HG03066 (cell line): Measurements from ENCODE around the gene FAM8A1.

Source experiments
- ATAC-seq: cut with Tn5 transposase; IDR thresholded peaks from one replicate; pipeline ENCODE4 v1.9.1; 2021; ENCODE audit warnings: low read depth; ENCODE audit not compliant: unreplicated experiment

FAM8A1 gene

GRCh38 chr6:17600527-17601385 is 654 bp downstream of the FAM8A1 start:
- ATAC-seq, result peak; percentile 52

GRCh38 chr6:17601386-17601703 is 1.2 kb downstream of the FAM8A1 start:
- no peak for ATAC-seq

GRCh38 chr6:17602888-17603287 is 2.8 kb downstream of the FAM8A1 start:
- ATAC-seq, result no peak

GRCh38 chr6:17606606-17607005 is 6.5 kb downstream of the FAM8A1 start:
- ATAC-seq, result no peak

- no peak for ATAC-seq
Observed at GRCh38 chr6:17610835-17611234, 10.7 kb downstream of the FAM8A1 start.

GRCh38 chr6:17612048-17612447 is 11.9 kb downstream of the FAM8A1 start:
- no peak for ATAC-seq

GRCh38 chr6:17615794-17616193 is 15.7 kb downstream of the FAM8A1 start:
- no peak for ATAC-seq

- ATAC-seq, result no peak
Observed at GRCh38 chr6:17621003-17621402, 20.9 kb downstream of the FAM8A1 start.

GRCh38 chr6:17622144-17622543 is 22.0 kb downstream of the FAM8A1 start:
- no peak for ATAC-seq

- no peak for ATAC-seq
Observed at GRCh38 chr6:17624396-17624795, 24.3 kb downstream of the FAM8A1 start.

GRCh38 chr6:17628873-17629272 is 28.8 kb downstream of the FAM8A1 start:
- no peak for ATAC-seq

GRCh38 chr6:17629824-17630510 is 29.9 kb downstream of the FAM8A1 start:
- no peak for ATAC-seq

GRCh38 chr6:17630511-17631073 is 30.5 kb downstream of the FAM8A1 start:
- ATAC-seq, result no peak

GRCh38 chr6:17632934-17633333 is 32.8 kb downstream of the FAM8A1 start:
- no peak for ATAC-seq

- ATAC-seq, result no peak
Observed at GRCh38 chr6:17633465-17634188, 33.5 kb downstream of the FAM8A1 start.

GRCh38 chr6:17635568-17635967 is 35.5 kb downstream of the FAM8A1 start:
- no peak for ATAC-seq

GRCh38 chr6:17638212-17638715 is 38.2 kb downstream of the FAM8A1 start:
- no peak for ATAC-seq

GRCh38 chr6:17640477-17640917 is 40.4 kb downstream of the FAM8A1 start:
- ATAC-seq, result no peak

- no peak for ATAC-seq
Observed at GRCh38 chr6:17648745-17649144, 48.6 kb downstream of the FAM8A1 start.

GRCh38 chr6:17650656-17651309 is 50.7 kb downstream of the FAM8A1 start:
- no peak for ATAC-seq
